ENCODE data around the gene COG3. TPM values are rescaled to one million over a fixed set of nuclear protein-coding genes. Genes with fewer than 3 reads are reported as not detected.

The COG3 gene
- total and polyA plus RNA-seq, 2 donors from 2014 or later: 18.0 to 26.0 TPM

GRCh38 chr13:45474584-45475454 lies 10.1 kb downstream of the COG3 start:
- no peak overlapping the region for H3K9ac ChIP-seq (ENCODE audit: low read length in 3 of 3)
- H3K4me3 ChIP-seq (ENCODE audit: low read length in 3 of 3): no peak overlapping the region
- intact Hi-C loops (cut with DNase I): no loop called here
- peaks cover 0 to 3% (median 0%) of the 10 kb centered on the region in 3 donors for H3K4me1 ChIP-seq (ENCODE audit: control insufficient read depth in 2 of 3, insufficient read depth in 2 of 3, low read depth in 1 of 3, low read length in 3 of 3)
- H3K27me3 ChIP-seq (ENCODE audit: control insufficient read depth, insufficient read depth, low read length): no peaks in the 10 kb centered on the region
- TF ChIP-seq CTCF (IDR thresholded peaks at IDR 0.05; ENCODE audit: borderline replicate concordance, extremely low read depth, insufficient read depth): no peak
- H3K9me3 ChIP-seq (ENCODE audit: control insufficient read depth in 2 of 3, insufficient read depth in 1 of 3, low read length in 3 of 3): no peaks in the 10 kb centered on the region
- no peak overlapping the region for H3K27ac ChIP-seq (ENCODE audit: low read depth in 2 of 2, low read length in 2 of 2)
- FAIRE-seq (no peak), DNase-seq (no peak)
- peaks cover 0 to 7% (median 0%) of the 10 kb centered on the region in 3 donors for H3K36me3 ChIP-seq (ENCODE audit: control insufficient read depth in 2 of 3, insufficient read depth in 3 of 3, low read length in 3 of 3)

DNA sequence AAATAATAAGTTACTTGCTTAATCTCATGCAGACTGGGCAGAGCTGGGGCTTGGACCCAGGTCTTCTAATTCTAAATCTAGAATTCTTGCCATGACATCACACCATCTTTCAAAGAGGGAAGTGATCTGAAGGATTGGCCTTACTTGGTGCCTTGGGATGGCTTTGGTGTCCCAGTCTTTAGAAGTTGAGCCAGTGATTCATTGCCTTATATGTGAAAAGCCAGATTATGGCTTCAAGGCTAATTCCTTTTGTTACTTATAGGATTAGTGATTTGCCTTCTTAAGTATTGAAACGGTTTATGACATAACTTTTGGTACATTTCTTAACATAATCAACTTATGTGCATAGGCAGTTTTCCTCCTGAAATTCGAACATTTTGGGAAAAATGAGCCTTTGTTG lies 14.9 kb downstream of the COG3 start:
- no peaks in the 10 kb centered on the region for H3K27me3 ChIP-seq (ENCODE audit: control insufficient read depth, insufficient read depth, low read length)
- no peak overlapping the region for H3K9ac ChIP-seq (ENCODE audit: low read length in 3 of 3)
- FAIRE-seq: no peak
- H3K36me3 ChIP-seq (ENCODE audit: control insufficient read depth in 2 of 3, insufficient read depth in 3 of 3, low read length in 3 of 3): peaks cover 0 to 22% (median 0%) of the 10 kb centered on the region in 3 donors
- H3K27ac ChIP-seq (ENCODE audit: low read depth in 2 of 2, low read length in 2 of 2): no peak overlapping the region
- H3K4me1 ChIP-seq (ENCODE audit: control insufficient read depth in 2 of 3, insufficient read depth in 2 of 3, low read depth in 1 of 3, low read length in 3 of 3): no peaks in the 10 kb centered on the region
- no peak for TF ChIP-seq CTCF (IDR thresholded peaks at IDR 0.05; ENCODE audit: borderline replicate concordance, extremely low read depth, insufficient read depth)
- no peaks in the 10 kb centered on the region for H3K9me3 ChIP-seq (ENCODE audit: control insufficient read depth in 2 of 3, insufficient read depth in 1 of 3, low read length in 3 of 3)
- no peak overlapping the region for H3K4me3 ChIP-seq (ENCODE audit: low read length in 3 of 3)
- intact Hi-C loops (cut with DNase I): no loop called here
- DNase-seq: no peak

- FAIRE-seq: no peak
- no peaks in the 10 kb centered on the region for H3K9me3 ChIP-seq (ENCODE audit: control insufficient read depth in 2 of 3, insufficient read depth in 1 of 3, low read length in 3 of 3)
- DNase-seq: no peak
- H3K4me3 ChIP-seq (ENCODE audit: low read length in 3 of 3): no peak overlapping the region
- H3K9ac ChIP-seq (ENCODE audit: low read length in 3 of 3): no peak overlapping the region
- H3K27me3 ChIP-seq (ENCODE audit: control insufficient read depth, insufficient read depth, low read length): no peaks in the 10 kb centered on the region
- no peak for TF ChIP-seq CTCF (IDR thresholded peaks at IDR 0.05; ENCODE audit: borderline replicate concordance, extremely low read depth, insufficient read depth)
- peaks cover 0 to 25% (median 2%) of the 10 kb centered on the region in 3 donors for H3K36me3 ChIP-seq (ENCODE audit: control insufficient read depth in 2 of 3, insufficient read depth in 3 of 3, low read length in 3 of 3)
- H3K27ac ChIP-seq (ENCODE audit: low read depth in 2 of 2, low read length in 2 of 2): no peak overlapping the region
- intact Hi-C loops (cut with DNase I): no loop called here
- H3K4me1 ChIP-seq (ENCODE audit: control insufficient read depth in 2 of 3, insufficient read depth in 2 of 3, low read depth in 1 of 3, low read length in 3 of 3): no peaks in the 10 kb centered on the region
Measured at GRCh38 chr13:45481688-45482087, 16.9 kb downstream of the COG3 start.
